NCI-H345 treated with DMSO at 0.1 percent for 48 hours (cell line): ENCODE results near the gene PTGES3.
"Not testable (repeated sequence)": the region's sequence is repeated elsewhere in the genome, so short reads cannot be mapped to it uniquely, and the experiment has no call there.

Experiments used
- DNase-seq: peaks from one replicate; lab custom pipeline; 2025; ENCODE audit not compliant: unreplicated experiment; lab: John Stamatoyannopoulos, UW

The PTGES3 gene

GRCh38 chr12:56709759-56710376, 21.8 kb upstream of the PTGES3 start:
- no peak for DNase-seq

- DNase-seq = not testable (repeated sequence)
These were observed 16.4 kb upstream of the PTGES3 start for GRCh38 chr12:56704522-56704921.

GRCh38 chr12:56699020-56699661, 11.1 kb upstream of the PTGES3 start:
- DNase-seq = no peak

GRCh38 chr12:56695327-56696101, 7.4 kb upstream of the PTGES3 start:
- no peak for DNase-seq

- no peak for DNase-seq
These were observed 6.1 kb upstream of the PTGES3 start for GRCh38 chr12:56694161-56694560.

GRCh38 chr12:56688846-56689109, 694 bp upstream of the PTGES3 start:
- no peak for DNase-seq

GRCh38 chr12:56687223-56688128, 608 bp downstream of the PTGES3 start:
- no peak for DNase-seq

- DNase-seq = no peak
These were observed 3.2 kb downstream of the PTGES3 start for GRCh38 chr12:56684745-56685359.

GRCh38 chr12:56682323-56682722, 5.8 kb downstream of the PTGES3 start:
- DNase-seq = no peak

GRCh38 chr12:56679883-56680575, 8.1 kb downstream of the PTGES3 start:
- no peak for DNase-seq

DNA sequence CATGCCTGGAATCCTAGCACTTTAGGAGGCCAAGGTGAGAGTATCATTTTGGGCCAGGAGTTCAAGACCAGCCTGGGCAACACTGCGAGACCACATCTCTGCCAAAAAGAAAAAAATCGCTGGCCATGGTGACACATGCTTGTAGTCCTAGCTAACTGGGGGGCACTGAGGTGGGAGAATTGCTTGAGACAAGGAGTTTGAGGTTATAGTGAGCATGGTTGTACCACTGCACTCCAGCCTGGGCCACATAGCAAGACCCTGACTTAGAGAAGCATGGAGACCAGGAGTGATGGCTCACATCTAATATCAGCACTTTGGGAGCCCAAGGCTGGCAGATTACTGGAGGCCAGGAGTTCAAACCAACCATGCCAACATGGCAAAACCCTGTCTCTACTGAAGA, 9.2 kb downstream of the PTGES3 start:
- no peak for DNase-seq

- no peak for DNase-seq
These were observed 10.4 kb downstream of the PTGES3 start for GRCh38 chr12:56677680-56678079.

- DNase-seq = no peak
These were observed 11.1 kb downstream of the PTGES3 start for GRCh38 chr12:56676851-56677580.

- no peak for DNase-seq
These were observed 16.5 kb downstream of the PTGES3 start for GRCh38 chr12:56671608-56672007.

DNA sequence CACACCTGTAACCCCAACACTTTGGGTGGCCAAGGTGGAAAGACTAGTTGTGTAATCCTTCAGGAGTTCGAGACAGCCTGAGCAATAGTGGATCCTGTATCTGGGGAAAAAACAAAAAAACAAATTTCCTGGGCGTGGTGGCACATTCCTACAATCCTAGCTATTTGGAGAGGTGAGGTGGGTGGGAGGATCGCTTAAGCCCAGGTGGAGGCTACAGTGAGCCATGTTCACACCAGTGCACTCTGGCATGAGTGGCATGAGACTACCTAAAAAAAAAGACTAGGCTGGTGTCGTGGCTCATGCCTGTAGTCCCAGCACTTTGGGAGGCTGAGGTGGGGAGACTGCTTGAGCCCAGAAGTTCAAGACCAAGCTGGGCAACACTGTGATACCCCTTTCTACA, 17.2 kb downstream of the PTGES3 start:
- no peak for DNase-seq

DNA sequence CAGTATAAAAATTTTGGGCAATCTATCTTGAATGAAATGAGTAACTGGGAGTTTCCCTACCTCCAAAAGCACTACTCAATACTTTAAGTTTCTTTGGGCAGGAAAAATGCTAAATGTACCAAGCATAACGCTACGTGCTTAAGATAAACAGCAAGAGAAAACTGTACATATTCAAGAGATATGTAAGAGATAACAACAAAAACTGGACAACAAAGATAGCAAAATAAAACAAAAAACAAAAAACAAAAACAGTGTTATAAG, 20.0 kb downstream of the PTGES3 start:
- no peak for DNase-seq

- no peak for DNase-seq
These were observed 26.0 kb downstream of the PTGES3 start for GRCh38 chr12:56661979-56662638.

DNA sequence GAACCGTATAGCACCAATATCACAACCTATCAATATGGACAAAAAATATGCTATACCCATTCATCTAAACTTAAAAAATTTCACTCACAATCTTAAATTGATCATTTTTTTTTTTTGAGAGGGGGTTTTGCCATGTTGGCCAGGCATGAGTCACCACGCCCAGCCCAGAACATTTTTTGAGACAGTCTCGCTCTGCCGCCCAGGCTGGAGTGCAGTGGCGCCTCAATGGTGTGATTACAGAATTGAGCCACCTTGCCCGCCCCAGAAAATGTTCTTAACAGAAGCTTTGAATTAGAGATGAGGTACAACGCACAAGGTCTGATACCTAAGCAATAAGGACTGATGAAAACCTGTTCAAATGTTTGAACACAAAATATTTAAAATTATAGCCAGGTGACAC, 26.5 kb downstream of the PTGES3 start:
- DNase-seq = no peak

GRCh38 chr12:56658921-56659320, 29.2 kb downstream of the PTGES3 start:
- no peak for DNase-seq
